ENCODE results near the gene NTNG2. TPM values are rescaled to one million over a fixed set of nuclear protein-coding genes. Genes with fewer than 3 reads are reported as not detected.
A peak's percentile ranks its signal among the peaks of the same experiment; 100 is the strongest.

The NTNG2 gene
- total RNA-seq, 1 donor from 2014 or later: 2.4 TPM

GRCh38 chr9:132241840-132242620 is 80.2 kb downstream of the NTNG2 start:
- Mint-ChIP-seq H3K4me1 (ENCODE audit: low read depth) (peaks cover 6% of the 10 kb centered on the region), H3K9me3 (ENCODE audit: low read depth) (no peaks in the 10 kb centered on the region), H3K27me3 (peaks cover 53% of the 10 kb centered on the region), H3K36me3 (ENCODE audit: insufficient read depth) (no peaks in the 10 kb centered on the region), H3K27ac (peak overlapping the region; percentile 55), H3K4me3 (ENCODE audit: low read depth) (peak overlapping the region; percentile 83)
- TF ChIP-seq CTCF (IDR thresholded peaks at IDR 0.05; ENCODE audit: unreplicated experiment): no peak
- no peak for DNase-seq (ENCODE audit: low spot score, unreplicated experiment)

GRCh38 chr9:132242621-132243155 is 80.8 kb downstream of the NTNG2 start:
- no peaks in the 10 kb centered on the region for H3K9me3 Mint-ChIP-seq (ENCODE audit: low read depth)
- peak overlapping the region; percentile 55 for H3K27ac Mint-ChIP-seq
- H3K27me3 Mint-ChIP-seq: peaks cover 50% of the 10 kb centered on the region
- no peak for DNase-seq (ENCODE audit: low spot score, unreplicated experiment)
- peak overlapping the region; percentile 83 for H3K4me3 Mint-ChIP-seq (ENCODE audit: low read depth)
- no peak for TF ChIP-seq CTCF (IDR thresholded peaks at IDR 0.05; ENCODE audit: unreplicated experiment)
- H3K36me3 Mint-ChIP-seq (ENCODE audit: insufficient read depth): no peaks in the 10 kb centered on the region
- H3K4me1 Mint-ChIP-seq (ENCODE audit: low read depth): peaks cover 6% of the 10 kb centered on the region

GRCh38 chr9:132243156-132244074 is 81.6 kb downstream of the NTNG2 start:
- Mint-ChIP-seq H3K36me3 (ENCODE audit: insufficient read depth) (no peaks in the 10 kb centered on the region), H3K4me1 (ENCODE audit: low read depth) (peaks cover 6% of the 10 kb centered on the region), H3K27me3 (peaks cover 46% of the 10 kb centered on the region), H3K9me3 (ENCODE audit: low read depth) (no peaks in the 10 kb centered on the region), H3K27ac (peak overlapping the region; percentile 71), H3K4me3 (ENCODE audit: low read depth) (peak overlapping the region; percentile 83)
- DNase-seq (ENCODE audit: low spot score, unreplicated experiment): no peak
- no peak for TF ChIP-seq CTCF (IDR thresholded peaks at IDR 0.05; ENCODE audit: unreplicated experiment)

- H3K36me3 Mint-ChIP-seq (ENCODE audit: insufficient read depth): no peaks in the 10 kb centered on the region
- no peak overlapping the region for H3K4me3 Mint-ChIP-seq (ENCODE audit: low read depth)
- DNase-seq (ENCODE audit: low spot score, unreplicated experiment): no peak
- no peak for TF ChIP-seq CTCF (IDR thresholded peaks at IDR 0.05; ENCODE audit: unreplicated experiment)
- no peak overlapping the region for H3K27ac Mint-ChIP-seq
- peaks cover 34% of the 10 kb centered on the region for H3K27me3 Mint-ChIP-seq
- no peaks in the 10 kb centered on the region for H3K9me3 Mint-ChIP-seq (ENCODE audit: low read depth)
- H3K4me1 Mint-ChIP-seq (ENCODE audit: low read depth): peaks cover 6% of the 10 kb centered on the region
Measured at GRCh38 chr9:132244582-132245455, 83.0 kb downstream of the NTNG2 start.
